Measurements from ENCODE around the gene SPN.

SPN gene

DNA sequence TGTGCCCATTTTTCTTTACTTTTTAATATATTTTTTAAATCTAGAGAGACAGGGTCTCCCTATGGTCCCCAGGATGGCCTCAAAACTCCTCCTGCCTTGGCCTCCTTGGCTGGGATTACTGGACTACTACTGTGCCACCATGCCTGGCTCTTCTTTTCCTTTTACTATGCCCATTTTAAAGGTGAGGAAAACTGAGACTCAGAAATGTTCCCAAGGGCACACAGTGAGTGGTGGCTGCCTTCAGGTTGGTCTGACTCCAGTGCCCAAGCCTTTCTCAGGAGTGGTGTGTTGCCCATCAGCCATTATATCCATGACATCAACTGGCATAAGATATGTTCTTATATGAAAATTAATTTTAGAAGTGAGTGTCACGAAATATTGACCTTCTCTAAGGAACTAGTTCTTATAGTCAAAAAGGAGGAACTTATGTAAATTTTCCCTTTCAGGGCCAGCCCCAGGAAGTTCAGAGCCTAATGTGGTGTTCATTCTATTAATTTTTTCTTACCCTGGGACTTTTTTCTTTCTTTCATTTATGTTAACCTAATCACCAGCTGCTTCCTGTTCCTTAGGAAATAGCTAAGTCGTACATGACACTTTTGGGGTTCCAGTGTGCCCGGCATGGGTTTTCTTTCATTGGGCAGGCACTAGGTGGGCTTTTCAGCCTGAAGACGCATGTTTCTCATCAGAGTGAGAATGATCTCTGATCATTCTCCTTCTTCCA lies 17.9 kb upstream of the SPN start:
- TF ChIP-seq CTCF (IDR thresholded peaks at IDR 0.05) = no peak
- H3K4me3 ChIP-seq = no peak overlapping the region
- H3K36me3 ChIP-seq = no peaks in the 10 kb centered on the region
- no peaks in the 10 kb centered on the region for H3K27me3 ChIP-seq
- H3K27ac ChIP-seq = no peak overlapping the region
- H3K4me1 ChIP-seq = no peaks in the 10 kb centered on the region
- no peaks in the 10 kb centered on the region for H3K9me3 ChIP-seq
- no peak for DNase-seq
- intact Hi-C loops (cut with DNase I; ENCODE audit: low total_unique reads) = no loop called here

GRCh38 chr16:29645694-29646187 lies 17.3 kb upstream of the SPN start:
- no peak overlapping the region for H3K27ac ChIP-seq
- H3K36me3 ChIP-seq = no peaks in the 10 kb centered on the region
- H3K27me3 ChIP-seq = no peaks in the 10 kb centered on the region
- H3K4me1 ChIP-seq = no peaks in the 10 kb centered on the region
- H3K4me3 ChIP-seq = no peak overlapping the region
- intact Hi-C loops (cut with DNase I; ENCODE audit: low total_unique reads) = no loop called here
- H3K9me3 ChIP-seq = no peaks in the 10 kb centered on the region
- TF ChIP-seq CTCF (IDR thresholded peaks at IDR 0.05) = no peak
- DNase-seq = no peak

DNA sequence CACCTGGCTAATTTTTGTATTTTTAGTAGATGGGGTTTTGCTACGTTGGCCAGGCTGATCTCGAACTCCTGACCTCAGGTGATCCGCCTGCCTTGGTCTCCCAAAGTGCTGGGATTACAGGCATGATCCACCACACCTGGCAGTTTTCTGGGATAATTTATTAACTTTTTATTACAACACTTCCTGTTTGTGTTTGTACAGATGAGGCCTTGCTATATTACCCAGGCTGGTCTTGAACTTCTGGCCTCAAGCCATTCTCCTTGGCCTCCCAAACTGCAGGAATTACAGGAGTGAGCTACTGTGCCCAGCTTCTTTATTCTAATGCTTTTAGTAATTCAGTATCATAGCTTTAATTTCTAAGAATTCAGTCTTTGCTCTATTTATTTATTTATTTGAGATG lies 16.1 kb upstream of the SPN start:
- H3K27me3 ChIP-seq = peaks cover 0 to 2% of the 10 kb centered on the region in 2 donors
- H3K36me3 ChIP-seq = no peaks in the 10 kb centered on the region
- no peak overlapping the region for H3K4me3 ChIP-seq
- DNase-seq = no peak
- intact Hi-C loops (cut with DNase I; ENCODE audit: low total_unique reads) = no loop called here
- TF ChIP-seq CTCF (IDR thresholded peaks at IDR 0.05) = no peak
- H3K27ac ChIP-seq = no peak overlapping the region
- no peaks in the 10 kb centered on the region for H3K4me1 ChIP-seq
- no peaks in the 10 kb centered on the region for H3K9me3 ChIP-seq

- Histone ChIP-seq H3K27ac (no peak overlapping the region), H3K4me1 (no peaks in the 10 kb centered on the region), H3K36me3 (no peaks in the 10 kb centered on the region), H3K4me3 (no peak overlapping the region), H3K27me3 (peaks cover 0 to 2% of the 10 kb centered on the region in 2 donors), H3K9me3 (no peaks in the 10 kb centered on the region)
- no peak for DNase-seq
- no peak for TF ChIP-seq CTCF (IDR thresholded peaks at IDR 0.05)
- intact Hi-C loops (cut with DNase I; ENCODE audit: low total_unique reads) = no loop called here
These were observed 13.2 kb upstream of the SPN start for GRCh38 chr16:29649588-29650494.

DNA sequence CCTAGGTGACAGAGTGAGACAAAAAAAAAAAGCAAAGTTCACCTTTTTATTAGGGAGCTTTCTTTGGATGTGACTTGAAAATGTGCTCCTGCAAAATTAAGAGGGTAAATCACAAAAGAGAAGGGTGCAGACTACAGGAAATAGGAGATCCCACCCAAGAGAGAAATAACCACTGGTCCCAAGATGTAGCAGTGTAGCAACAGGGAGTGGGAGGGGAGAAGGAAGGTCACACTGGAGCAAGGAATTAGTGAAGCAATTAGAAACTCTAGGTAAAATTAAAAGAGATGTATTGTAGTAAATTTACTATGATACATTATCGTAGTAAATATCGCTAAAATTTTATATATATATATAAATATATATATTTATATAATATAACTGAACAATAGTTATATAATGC lies 12.3 kb upstream of the SPN start:
- H3K36me3 ChIP-seq = no peaks in the 10 kb centered on the region
- DNase-seq = no peak
- no peak overlapping the region for H3K4me3 ChIP-seq
- no peaks in the 10 kb centered on the region for H3K9me3 ChIP-seq
- H3K4me1 ChIP-seq = no peaks in the 10 kb centered on the region
- H3K27ac ChIP-seq = no peak overlapping the region
- TF ChIP-seq CTCF (IDR thresholded peaks at IDR 0.05) = no peak
- intact Hi-C loops (cut with DNase I; ENCODE audit: low total_unique reads) = no loop called here
- H3K27me3 ChIP-seq = peaks cover 0 to 2% of the 10 kb centered on the region in 2 donors
